Fibroblast of mammary gland (primary cell): Measurements from ENCODE around the gene MT1A.
"Not testable (repeated sequence)": the region's sequence is repeated elsewhere in the genome, so short reads cannot be mapped to it uniquely, and the experiment has no call there.

Experiments used
- DNase-seq: peaks from one replicate; pipeline ENCODE4 v3.0.0-alpha.2; 2010; ENCODE audit warnings: low read depth
- H3K4me3 ChIP-seq: 2 replicates; pipeline ENCODE4 v1.5.1; 2011; ENCODE audit warnings: low read depth, mild to moderate bottlenecking, low read length, moderate library complexity; ENCODE audit not compliant: control insufficient read depth
- CTCF ChIP-seq: conservative IDR thresholded peaks from 2 replicates; pipeline ENCODE4 v1.5.1; 2011; ENCODE audit warnings: low read depth, low read length, inconsistent platforms; ENCODE audit not compliant: control insufficient read depth, insufficient read depth

MT1A gene

GRCh38 chr16:56653218-56653617, 14.8 kb downstream of the MT1A start:
- no peak overlapping the region for H3K4me3 ChIP-seq
- no peak for TF ChIP-seq CTCF

GRCh38 chr16:56657555-56658326, 19.3 kb downstream of the MT1A start, which contains the start of gene MT1F:
Gene MT1F (plus strand): TSS chr16:56657959. CDS start chr16:56658059, 100 bp downstream.
- TF ChIP-seq CTCF = no peak
- H3K4me3 ChIP-seq = peak within 1 kb of the TSS; percentile 30
- peak; percentile 45 for DNase-seq

More at GRCh38 chr16:56653218-56653617, 14.8 kb downstream of the MT1A start:
- no peak for DNase-seq

- TF ChIP-seq CTCF = no peak
- no peak overlapping the region for H3K4me3 ChIP-seq
- no peak for DNase-seq
Measured at GRCh38 chr16:56658327-56658875, 19.9 kb downstream of the MT1A start.

GRCh38 chr16:56662357-56663354, 24.2 kb downstream of the MT1A start:
- H3K4me3 ChIP-seq = no peak overlapping the region
- no peak for DNase-seq
- no peak for TF ChIP-seq CTCF

GRCh38 chr16:56664506-56664905, 26.0 kb downstream of the MT1A start:
- no peak for TF ChIP-seq CTCF
- no peak overlapping the region for H3K4me3 ChIP-seq
- DNase-seq = no peak

- not testable (repeated sequence) for DNase-seq, H3K4me3 ChIP-seq
Measured at GRCh38 chr16:56665286-56666261, 27.1 kb downstream of the MT1A start.
